ENCODE results near the gene IQGAP1.

DNA sequence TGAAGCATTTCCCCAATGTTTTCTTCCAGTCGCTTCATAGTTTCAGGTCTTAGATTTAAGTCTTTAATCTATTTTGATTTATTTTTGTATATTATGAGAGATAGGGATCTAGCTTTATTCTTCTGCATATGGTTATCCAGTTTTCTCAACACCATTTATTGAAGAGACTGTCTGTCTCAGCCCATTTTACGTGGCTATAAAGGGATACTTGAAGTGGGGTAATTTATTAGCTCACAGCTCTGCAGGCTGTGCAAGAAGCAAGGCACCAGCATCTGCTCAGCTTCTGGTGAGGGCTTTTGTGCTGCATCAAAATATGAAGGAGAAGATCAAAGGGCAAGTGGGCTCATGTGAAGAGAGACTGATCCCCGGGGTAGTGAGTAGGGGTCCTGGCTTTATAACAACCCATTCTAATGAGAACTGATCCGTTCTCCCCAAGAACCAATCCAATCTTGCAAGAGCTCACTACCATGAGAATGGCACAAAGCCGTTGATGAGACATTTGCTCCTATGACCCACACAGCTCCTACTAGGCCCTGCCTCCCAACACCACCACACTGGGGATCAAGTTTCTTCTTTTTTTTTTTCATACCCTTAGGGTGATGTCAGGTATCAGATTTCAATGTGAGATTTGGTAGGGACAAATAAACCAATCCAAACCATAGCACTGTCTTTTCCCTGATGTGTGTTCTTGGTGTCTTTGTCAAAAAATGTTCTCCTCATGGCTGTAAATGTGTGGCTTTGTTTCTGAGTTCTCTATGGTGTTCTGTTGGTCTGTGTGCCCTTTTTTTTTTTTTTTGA, 63.2 kb downstream of the IQGAP1 start:
- no peak for TF ChIP-seq ZZZ3 (IDR thresholded peaks at IDR 0.05)
- TF ChIP-seq, protein P1, sequence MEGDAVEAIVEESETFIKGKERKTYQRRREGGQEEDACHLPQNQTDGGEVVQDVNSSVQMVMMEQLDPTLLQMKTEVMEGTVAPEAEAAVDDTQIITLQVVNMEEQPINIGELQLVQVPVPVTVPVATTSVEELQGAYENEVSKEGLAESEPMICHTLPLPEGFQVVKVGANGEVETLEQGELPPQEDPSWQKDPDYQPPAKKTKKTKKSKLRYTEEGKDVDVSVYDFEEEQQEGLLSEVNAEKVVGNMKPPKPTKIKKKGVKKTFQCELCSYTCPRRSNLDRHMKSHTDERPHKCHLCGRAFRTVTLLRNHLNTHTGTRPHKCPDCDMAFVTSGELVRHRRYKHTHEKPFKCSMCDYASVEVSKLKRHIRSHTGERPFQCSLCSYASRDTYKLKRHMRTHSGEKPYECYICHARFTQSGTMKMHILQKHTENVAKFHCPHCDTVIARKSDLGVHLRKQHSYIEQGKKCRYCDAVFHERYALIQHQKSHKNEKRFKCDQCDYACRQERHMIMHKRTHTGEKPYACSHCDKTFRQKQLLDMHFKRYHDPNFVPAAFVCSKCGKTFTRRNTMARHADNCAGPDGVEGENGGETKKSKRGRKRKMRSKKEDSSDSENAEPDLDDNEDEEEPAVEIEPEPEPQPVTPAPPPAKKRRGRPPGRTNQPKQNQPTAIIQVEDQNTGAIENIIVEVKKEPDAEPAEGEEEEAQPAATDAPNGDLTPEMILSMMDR (IDR thresholded peaks at IDR 0.05 in 2 of 3, conservative IDR thresholded peaks at IDR 0.05 in 1 of 3; ENCODE audit: insufficient read depth in 2 of 3, low read depth in 1 of 3, low read length in 3 of 3): no peak
